ENCODE results near the gene ATF6B.
A peak's percentile ranks its signal among the peaks of the same experiment; 100 is the strongest.
"Not testable (repeated sequence)": the region's sequence is repeated elsewhere in the genome, so short reads cannot be mapped to it uniquely, and the experiment has no call there.

Gene ATF6B

DNA sequence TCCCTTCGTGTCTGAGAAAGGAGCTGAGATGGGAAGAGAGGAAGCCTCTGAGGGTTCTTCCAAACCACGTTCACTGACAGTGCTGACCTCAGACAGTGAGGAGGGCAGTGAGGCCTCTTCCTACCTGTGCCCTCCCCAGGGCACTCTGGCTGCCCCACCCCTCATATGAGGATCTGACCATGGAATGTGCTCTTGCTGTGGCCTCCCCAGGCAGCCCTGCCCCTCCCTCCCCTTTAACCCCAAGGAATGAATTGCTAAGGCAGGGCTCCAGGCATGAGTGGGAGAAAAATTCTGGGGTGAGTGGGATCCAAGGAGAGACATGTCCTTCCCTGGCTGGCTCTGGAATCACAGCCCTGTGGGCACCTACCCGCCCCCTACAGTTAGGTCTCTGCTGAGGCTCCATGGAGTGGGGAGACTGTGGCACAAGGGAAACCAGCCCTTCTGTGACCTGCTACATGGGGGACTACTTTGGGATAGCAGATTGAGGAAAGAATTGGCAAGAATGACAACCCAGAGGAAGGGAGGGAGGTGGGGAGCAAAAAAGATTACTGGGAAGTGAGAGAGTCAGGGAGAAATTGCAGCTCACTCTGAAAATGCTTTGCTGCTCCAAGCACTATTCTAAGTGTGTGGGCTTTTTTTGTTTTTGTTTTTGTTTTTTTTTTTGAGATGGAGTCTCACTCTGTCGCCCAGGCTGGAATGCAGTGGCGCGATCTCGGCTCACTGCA is 48.3 kb downstream of the ATF6B start:
- DNase-seq, result no peak

DNA sequence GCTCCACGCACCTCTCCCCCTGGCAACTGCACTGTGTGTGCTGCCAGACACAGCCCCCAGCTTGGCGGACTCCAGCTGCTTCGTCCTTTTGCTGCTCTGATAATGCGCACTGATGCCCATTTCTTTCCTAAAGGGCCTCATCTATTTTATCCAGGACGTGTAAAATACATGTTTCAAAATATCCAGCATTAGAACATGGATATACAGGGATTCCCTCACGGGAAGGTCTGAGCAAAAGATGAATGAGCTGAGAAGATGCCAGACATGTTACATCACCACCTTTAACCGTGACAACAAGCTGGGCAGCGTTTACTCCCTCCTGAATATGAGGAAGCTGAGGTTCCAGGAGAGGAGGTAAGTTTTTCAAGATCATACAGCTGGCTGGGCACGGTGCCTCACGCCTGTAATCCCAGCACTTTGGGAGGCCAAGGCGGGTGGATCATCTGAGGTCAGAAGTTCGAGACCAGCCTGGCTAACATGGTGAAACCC is 51.7 kb downstream of the ATF6B start:
- DNase-seq, result peak; percentile 9

DNA sequence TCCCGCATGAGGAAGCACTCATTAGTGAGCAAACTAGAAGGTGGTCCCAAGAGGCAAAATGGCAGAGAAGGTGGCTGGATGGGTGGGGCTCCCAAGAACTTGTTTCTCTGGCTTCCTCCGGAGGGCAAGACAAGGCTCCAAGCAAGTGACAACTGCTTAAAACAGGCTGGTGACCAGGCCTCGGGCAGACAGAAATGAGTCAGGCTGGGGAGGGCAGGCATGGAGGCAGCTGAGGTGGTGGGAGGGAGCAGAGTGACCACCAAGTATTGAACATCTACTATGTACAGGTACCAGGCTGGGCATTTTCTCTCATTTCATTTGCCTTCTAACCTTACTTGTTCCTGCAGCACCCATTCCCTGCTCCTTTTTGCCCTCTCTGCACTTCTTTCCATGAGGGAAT is 52.3 kb downstream of the ATF6B start:
- no peak for DNase-seq

DNA sequence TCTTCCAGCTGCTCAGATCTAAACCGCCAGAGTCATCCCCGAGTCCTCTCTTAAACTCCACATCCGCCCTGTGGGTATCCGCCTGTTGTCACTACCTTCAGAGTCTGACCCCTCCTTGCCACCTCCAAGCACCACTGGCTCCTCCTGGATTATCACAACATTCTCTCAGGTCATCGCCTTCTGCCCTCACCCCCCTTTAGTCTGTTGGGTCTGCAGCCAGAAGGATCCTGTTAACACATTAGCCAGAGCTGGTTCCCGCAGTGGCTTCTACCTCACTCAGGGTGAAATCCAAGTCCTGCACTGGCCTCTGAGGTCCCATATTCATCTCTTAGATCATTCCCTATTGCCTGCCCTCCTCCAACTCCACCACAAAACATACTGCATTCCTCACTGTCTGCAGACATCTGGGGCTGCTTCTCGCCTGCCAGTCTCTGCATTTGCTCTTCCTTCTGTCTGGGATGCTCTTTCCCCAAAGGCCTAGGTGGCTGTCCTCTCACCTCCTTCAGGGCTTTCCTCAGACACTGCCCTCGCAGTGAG is 53.0 kb downstream of the ATF6B start:
- DNase-seq, result no peak

DNA sequence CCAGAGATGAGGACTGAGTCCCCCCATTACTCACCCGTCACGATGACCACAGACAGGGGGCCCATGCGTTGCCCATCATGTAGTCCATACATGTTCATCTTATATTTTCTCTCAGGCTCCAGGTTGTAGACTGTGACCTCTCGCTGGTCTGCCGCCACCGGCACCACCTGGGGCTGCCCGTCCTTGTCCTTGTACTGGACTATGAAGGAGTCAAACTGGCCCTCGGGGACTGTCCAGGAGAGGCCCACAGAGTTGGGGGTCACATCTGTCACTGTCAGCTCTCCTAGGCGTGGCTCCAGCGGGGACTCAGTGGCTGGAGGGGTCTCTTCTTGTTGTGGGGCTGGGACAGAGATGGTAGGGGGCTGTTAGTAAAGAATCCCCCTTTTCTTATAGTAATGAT is 54.4 kb downstream of the ATF6B start:
- DNase-seq, result no peak

DNA sequence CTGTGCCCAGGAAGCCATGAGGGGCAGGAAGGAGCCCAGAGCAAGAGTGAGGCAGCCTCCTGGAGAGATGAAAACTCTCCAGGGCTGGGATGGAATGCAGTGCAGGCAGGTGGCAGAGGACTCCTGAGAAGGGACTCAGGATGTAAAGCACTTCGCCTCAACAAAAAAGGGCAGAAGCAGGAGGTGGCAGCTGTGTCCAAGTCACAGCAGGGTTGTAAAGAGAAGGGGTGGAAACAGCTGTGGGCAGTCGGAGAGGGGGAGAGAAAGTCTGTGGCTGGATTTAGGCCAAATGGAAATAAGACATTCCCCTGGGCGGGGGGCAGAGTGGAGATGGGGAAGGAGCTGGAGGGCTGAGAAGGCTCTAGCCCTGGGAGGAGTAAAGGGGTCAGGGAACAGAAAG is 54.9 kb downstream of the ATF6B start:
- DNase-seq, result peak; percentile 76

DNA sequence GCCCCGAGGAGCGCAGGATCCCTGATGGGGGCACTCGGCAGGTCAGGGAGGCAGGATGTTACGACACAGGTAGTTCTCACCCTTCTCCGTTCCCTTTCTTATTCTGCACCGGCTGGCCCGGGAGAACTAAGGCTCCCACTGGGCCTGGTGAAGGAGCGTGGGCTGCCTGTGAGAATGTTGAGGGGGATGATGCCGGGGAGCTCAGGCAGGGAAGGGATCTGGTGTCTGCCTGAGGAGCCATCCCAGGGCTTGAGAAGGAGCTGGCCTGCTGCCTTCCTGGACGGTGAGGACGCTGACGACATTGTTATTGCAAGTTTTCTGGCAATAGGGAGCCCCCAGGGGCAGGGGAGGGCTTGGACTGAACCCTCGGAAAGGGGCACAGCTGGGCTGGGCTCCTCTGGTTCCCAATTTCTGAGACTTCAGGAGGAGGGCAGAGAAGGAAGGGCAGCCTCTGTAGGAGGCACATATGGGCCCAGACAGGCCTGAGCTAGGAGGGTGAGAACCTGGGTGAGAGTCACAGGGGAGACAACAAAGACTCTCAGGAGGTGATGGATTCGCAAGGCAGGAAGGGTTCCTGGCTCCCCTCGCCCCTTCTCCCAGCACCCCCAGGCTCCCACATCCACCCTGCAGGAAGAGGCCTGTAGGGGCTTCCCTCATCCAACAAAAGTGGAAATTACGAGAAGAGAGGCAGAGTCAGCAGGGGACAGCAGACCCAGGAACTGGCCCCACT is 57.1 kb downstream of the ATF6B start:
- DNase-seq, result no peak

DNA sequence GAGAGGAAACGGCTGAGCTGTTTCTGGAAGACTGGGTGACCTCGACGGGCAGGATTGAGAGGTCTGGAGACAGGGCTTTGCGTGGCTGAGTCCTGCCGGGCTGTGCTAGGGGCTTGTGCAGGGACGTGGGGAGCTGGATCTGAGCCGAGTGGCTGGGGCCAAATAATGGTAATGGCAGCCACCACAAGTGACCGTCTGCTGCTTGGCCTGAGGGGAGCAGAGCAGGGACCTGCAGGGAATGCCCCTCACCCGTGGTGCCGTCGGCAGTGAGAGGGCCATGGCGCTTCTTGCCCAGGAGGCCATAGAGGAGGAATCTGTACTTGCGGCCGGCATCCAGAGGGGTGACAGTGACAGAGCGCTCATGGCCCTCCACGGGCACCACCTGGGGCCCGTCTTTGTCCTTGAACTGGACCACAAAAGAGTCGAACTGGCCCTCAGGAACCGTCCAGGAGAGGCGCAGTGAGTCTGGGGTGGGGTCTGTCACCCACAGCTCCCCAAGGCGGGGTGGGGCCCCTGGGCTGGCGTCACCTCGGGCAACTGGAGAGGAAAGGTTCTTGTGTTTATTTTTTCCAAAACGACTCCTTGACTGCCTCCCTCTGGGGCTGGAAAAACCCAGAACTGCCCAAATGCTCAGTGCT is 58.0 kb downstream of the ATF6B start:
- no peak for DNase-seq

DNA sequence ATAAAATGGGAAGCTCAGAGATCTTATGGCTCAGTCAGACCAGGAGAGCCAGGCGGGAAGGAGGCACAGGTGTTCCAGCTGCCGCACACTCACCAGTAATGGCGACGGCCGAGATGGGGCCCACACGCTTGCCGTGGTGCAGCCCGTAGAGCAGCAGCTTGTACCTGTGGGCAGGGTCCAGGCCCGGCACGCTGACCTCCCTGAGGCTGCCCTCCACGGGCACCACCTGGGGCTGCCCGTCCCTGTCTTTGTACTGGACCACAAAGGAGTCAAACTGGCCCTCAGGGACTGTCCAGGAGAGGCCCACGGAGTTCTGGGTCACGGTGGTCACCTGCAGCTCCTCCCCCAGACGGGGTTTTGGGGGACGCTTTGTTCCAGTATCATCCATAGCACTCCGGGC is 58.6 kb downstream of the ATF6B start:
- DNase-seq, result no peak

DNA sequence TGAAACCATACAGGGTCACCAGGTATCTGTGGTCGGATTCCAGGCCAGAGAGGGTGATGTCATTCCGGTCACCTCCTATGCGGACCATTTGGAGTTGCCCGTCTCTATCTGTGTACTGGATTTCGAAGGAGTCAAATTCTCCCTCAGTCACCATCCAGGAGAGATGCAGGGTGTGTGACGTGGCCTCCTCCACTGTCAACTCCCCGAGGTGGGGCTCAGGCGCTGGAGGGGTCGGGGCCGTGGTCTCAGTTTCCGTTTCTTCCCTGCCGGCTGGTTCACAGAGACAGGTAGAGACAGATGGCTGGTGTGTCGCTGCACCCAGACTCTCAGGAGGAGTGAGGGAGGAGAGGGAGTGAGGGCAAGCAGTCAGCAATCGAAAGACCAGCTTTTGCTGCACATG is 59.2 kb downstream of the ATF6B start:
- DNase-seq, result no peak

DNA sequence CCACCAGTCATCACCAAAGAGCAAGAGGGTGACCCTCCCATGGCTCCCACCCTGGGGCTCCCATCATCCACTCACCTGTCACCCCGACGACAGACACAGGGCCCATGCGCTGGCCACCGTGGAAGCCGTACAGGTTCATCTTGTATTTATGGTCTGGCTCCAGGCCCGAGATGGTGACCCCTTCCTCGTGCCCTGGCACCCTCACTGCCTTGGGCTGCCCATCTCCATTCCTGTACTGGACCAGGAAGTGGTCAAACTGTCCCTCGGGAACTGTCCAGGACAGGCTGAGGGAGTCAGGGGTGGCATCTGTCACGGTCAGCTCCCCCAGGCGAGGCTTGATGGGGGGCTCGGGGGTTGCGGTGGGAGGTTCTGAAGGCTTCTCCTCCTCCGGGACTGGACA is 59.7 kb downstream of the ATF6B start:
- not testable (repeated sequence) for DNase-seq

DNA sequence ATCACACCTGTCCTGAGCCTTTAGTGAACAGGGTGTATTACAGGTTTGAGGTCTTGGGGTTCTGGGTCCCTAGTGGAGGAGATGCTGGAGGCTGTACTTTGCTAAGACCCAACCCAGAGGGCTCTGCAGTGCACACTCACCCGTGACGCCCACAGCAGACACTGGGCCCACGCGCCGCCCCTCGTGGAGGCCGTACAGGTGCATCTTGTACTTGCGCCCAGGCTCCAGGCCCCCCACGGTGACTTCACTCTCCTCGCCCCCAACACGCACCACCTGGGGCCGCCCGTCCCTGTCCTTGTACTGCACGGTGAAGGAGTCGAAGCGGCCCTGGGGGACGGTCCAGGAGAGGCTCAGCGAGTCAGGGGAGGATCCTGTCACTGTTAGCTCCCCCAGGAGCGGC is 60.5 kb downstream of the ATF6B start:
- DNase-seq, result not testable (repeated sequence)

All from NCI-H69 (cell line).